Right ventricle myocardium inferior (tissue), 1 donor: ENCODE data around the gene MED1. TPM values are rescaled to one million over a fixed set of nuclear protein-coding genes. Genes with fewer than 3 reads are reported as not detected.
"Not testable (repeated sequence)": the region's sequence is repeated elsewhere in the genome, so short reads cannot be mapped to it uniquely, and the experiment has no call there.

Experiments used
- ATAC-seq: fragments of 200-7000 bp; cut with Tn5 transposase; one replicate; pipeline ENCODE4 v1.9.1; 2020; ENCODE audit warnings: mild to moderate bottlenecking, moderate library complexity
- DNase-seq: peaks from one replicate; pipeline ENCODE4 v3.0.0; 2021; ENCODE audit errors: missing footprints
- intact Hi-C: fragments of 100-400 bp; cut with DNase I; formaldehyde crosslinking; loops from one replicate; pipeline ENCODE4 v1.11.0; 2022
- long read RNA-seq: library from polyadenylated mRNA; unstranded; transcript quantifications from one replicate; pipeline ENCODE4 v2.0.0, GENCODE V29; 2021
- total RNA-seq: library from RNA; stranded (reverse); fragmentation: NEBNext Ultra II Directional; extraction: Animal tissue kit (Norgen Biotek cat#: 25700); gene quantifications from one replicate; pipeline ENCODE4 v1.2.1, GENCODE V29; 2021
- donor health status: DM: no; HTN: yes; CAD: no; lungs with severe emphysema.

MED1 gene, protein sequence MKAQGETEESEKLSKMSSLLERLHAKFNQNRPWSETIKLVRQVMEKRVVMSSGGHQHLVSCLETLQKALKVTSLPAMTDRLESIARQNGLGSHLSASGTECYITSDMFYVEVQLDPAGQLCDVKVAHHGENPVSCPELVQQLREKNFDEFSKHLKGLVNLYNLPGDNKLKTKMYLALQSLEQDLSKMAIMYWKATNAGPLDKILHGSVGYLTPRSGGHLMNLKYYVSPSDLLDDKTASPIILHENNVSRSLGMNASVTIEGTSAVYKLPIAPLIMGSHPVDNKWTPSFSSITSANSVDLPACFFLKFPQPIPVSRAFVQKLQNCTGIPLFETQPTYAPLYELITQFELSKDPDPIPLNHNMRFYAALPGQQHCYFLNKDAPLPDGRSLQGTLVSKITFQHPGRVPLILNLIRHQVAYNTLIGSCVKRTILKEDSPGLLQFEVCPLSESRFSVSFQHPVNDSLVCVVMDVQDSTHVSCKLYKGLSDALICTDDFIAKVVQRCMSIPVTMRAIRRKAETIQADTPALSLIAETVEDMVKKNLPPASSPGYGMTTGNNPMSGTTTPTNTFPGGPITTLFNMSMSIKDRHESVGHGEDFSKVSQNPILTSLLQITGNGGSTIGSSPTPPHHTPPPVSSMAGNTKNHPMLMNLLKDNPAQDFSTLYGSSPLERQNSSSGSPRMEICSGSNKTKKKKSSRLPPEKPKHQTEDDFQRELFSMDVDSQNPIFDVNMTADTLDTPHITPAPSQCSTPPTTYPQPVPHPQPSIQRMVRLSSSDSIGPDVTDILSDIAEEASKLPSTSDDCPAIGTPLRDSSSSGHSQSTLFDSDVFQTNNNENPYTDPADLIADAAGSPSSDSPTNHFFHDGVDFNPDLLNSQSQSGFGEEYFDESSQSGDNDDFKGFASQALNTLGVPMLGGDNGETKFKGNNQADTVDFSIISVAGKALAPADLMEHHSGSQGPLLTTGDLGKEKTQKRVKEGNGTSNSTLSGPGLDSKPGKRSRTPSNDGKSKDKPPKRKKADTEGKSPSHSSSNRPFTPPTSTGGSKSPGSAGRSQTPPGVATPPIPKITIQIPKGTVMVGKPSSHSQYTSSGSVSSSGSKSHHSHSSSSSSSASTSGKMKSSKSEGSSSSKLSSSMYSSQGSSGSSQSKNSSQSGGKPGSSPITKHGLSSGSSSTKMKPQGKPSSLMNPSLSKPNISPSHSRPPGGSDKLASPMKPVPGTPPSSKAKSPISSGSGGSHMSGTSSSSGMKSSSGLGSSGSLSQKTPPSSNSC (N-terminal part only)
- total RNA-seq, result 22.1 TPM
- long read RNA-seq, partial matches to known transcripts, result 0 of 1 reads
- long read RNA-seq, other reads (novel, unspliced or antisense), result 1 of 1 reads

DNA sequence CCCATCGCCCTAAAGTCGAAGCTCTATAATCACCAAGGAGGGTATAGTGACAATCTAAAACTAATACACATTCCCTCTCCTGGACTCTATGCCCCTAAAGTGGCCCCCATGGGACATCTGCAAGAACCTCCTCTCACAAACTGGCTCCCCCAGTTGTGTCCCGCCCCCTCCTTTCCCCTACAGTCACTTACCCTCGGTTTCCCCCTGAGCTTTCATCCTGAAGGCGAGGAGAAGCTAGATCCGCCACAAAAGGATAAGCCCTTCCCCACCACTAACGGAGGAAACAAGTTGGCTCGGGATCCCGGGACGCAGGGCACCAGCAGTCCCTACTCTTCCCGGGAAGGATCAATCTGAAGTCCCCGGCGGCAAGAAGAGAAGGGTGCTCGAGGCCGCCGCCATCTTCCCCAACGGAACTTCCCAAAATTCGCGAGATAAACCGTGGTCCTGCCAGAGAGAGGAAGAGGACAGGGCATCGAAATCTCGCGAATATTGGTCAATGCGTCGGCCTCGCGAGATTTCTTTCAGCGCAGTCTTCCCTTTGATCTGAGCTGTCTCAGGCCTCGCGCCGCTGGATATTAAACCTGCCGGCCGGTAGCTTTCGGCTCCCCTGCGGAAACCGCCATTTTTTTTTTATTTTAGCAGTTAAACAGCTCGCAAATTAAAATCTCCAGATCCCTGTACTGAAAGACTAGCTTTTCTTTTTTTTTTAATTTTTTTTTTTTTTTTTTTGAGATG is at the start of gene MED1:
TSS of gene MED1 (minus strand) at position 417 of the 735 bp plus-strand sequence. CDS start at position 216, 201 bp downstream.
- intact Hi-C loops, result no loop called here
- ATAC-seq (peak; percentile 98), DNase-seq (peak; percentile 96)

DNA sequence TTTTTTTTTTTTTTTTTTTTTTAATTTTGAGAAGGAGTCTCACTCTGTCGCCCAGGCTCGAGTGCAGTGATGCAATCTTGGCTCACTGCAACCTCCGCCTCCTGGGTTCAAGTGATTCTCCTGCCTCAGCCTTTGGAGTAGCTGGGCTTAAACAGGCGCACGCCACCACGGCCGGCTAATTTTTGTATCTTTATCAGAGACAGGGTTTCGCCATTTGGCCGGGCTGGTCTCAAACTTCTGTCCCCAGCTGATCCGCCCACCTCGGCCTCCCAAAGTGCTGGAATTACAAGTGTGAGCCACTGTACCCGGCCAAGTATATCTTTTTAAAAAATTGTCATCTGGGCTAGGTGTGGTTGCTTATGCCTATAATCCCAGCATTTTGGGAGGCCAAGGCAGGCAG is 45.9 kb upstream of the MED1 start:
- DNase-seq, ATAC-seq, intact Hi-C loops: not testable (repeated sequence)

DNA sequence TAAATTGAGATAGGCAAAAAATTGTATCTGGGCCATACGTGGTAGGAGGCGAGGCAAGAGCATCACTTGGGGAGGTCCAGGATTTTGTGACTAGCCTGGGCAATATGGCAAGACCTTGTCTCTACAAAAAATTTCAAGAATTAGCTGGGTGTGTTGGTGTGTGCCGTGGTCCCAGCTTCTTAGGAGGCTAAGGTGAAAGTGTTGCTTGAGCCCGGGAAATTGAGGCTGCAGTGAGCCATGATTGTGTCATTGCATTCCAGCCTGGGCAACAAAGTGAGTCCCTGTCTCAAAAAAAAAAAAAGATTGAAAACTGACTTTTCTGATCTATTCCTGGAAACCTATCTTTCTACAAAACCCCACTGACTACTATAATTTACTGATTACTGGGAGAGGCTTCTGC is 36.9 kb upstream of the MED1 start:
- intact Hi-C loops, result no loop called here
- DNase-seq, result no peak
- no peak for ATAC-seq

DNA sequence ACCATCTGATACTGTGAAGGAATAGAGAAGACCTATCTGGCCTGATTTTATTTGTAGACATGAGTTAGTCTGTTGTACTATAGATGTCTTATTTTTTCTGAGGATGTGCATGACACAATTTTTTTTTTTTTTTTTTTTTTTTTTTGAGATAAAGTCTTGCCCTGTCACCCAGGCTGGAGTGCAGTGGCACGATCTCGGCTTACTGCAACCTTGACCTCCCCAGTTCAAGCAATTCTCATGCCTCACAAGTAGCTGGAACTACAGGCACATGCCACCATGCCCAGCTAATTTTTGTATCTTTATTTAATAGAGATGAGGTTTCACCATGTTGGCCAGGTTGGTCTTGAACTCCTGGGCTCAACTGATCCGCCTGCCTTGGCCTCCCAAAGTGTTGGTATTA is 36.4 kb upstream of the MED1 start:
- intact Hi-C loops, DNase-seq: not testable (repeated sequence)

DNA sequence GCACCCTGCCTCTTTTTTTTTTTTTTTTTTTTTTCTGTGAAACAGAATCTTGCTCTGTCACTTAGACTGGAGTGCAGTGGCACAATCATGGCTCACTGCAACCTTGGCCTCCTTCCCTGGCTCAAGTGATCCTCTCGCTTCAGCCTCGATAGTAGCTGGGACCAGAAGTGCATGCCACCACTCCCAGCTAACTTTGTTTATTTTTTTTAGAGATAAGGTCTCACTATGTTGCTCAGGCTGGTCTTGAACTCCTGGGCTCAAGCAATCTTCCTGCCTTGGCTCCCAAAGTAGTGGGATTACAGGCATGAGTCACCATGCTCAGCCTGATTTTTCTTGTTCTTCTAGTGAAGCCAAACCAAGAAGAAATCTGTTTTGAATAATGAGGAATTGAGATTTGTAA is 35.2 kb upstream of the MED1 start:
- intact Hi-C loops, result no loop called here
- ATAC-seq (no peak), DNase-seq (no peak)

More for the DNA sequence above, 36.4 kb upstream of the MED1 start:
- ATAC-seq, result not testable (repeated sequence)

DNA sequence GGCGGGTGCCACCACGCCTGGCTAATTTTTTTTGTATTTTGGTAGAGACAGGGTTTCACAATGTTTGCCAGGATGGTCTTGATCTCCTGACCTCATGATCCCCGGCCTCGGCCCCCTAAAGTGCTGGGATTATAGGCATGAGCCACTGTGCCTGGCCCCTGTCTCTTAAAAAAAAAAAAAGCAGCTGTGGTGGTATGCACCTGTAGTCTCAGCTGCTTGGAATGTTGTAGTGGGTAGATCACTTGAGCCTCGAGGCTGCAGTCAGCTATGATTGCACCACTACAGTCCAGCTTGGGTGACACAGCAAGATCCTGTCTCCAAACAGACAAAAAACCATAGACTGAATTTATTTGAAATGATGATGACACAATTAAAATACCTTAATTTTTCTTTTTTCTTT is 34.5 kb upstream of the MED1 start:
- ATAC-seq (no peak), DNase-seq (no peak)
- intact Hi-C loops, result no loop called here

DNA sequence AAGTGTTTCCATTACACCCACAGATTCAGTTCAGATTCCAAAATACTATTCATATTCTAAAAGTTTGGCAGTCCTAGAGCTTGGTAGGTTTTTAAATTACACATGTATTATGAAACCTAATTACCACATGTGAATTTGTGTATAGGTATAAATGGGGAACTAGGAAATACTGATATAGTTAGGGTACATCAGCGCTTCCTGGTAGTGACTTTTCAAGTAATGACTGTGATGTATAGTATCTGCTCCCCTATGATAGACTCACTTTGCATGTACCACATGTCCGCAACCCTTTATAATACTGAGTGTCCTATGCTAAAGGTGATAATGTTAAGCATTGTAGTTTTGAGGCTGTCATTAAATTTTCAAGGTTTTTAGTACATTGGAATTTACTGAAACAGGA is 33.1 kb upstream of the MED1 start:
- DNase-seq (no peak), ATAC-seq (no peak)
- intact Hi-C loops, result no loop called here

DNA sequence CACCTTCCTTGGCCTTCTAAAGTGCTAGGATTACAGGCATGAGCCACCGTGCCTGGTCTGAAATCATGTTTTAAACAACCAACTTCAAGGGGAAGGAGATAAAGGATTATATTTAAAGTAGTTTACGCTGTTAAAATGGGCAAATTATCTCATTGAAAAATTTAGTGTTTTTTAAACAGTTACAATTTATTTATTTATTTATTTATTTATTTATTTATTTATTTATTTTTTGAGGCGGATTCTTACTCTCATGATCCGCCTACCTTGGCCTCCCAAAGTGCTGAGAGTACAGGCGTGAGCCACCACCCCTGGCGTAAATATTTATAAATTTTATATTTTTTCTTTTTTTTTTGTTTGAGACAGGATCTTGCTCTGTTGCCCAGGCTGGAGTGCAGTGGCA is 32.4 kb upstream of the MED1 start:
- no peak for ATAC-seq
- no peak for DNase-seq
- intact Hi-C loops, result no loop called here

DNA sequence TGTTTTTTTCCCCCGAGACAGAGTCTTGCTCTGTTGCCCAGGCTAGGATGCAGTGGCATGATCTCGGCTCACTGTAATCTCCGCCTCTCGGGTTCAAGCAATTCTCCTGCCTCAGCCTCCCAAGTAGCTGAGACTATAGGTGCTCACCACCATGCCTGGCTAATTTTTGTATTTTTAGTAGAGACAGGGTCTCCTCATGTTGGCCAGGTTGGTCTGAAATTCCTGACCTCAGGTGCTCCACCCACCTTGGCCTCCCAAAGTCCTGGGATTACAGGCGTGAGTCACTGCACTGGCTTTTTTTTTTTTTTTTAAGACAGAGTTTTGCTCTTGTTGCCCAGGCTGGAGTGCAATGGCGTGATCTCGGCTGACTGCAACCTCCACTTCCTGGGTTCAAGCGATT is 28.6 kb upstream of the MED1 start:
- intact Hi-C loops, ATAC-seq, DNase-seq: not testable (repeated sequence)

DNA sequence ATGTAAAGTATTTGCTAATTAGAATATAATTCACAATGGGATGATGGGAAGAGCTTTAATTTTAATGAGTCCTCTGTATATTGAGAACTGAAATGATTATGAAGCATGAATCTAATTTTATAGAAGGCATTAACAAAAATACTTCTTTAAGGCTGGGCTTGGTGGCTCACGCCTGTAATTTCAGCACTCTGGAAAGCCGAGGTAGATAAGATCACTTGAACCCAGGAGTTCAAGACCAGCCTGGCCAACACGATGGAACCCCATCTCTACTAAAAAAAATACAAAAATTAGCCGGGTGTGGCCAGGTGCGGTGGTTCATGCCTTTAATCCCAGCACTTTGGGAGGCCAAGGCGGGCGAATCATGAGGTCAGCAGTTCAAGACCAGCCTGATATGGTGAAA is 22.2 kb upstream of the MED1 start:
- DNase-seq (no peak), ATAC-seq (no peak)
- intact Hi-C loops, result no loop called here

DNA sequence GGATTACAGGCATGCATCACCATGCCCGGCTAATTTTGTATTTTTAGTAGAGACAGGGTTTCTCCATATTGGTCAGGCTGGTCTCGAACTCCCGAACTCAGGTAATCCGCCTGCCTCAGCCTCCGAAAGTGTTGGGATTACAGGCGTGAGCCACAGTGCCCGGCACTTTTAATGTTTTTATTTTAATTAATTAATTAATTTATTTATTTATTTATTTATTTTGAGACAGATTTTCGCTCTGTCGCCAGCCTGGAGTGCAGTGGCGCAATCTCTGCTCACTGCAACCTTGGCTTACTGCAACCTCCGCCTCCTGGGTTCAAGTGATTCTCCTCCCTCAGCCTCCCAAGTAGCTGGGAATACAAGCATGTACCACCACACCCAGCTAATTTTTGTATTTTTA is 17.5 kb upstream of the MED1 start:
- ATAC-seq, intact Hi-C loops, DNase-seq: not testable (repeated sequence)

DNA sequence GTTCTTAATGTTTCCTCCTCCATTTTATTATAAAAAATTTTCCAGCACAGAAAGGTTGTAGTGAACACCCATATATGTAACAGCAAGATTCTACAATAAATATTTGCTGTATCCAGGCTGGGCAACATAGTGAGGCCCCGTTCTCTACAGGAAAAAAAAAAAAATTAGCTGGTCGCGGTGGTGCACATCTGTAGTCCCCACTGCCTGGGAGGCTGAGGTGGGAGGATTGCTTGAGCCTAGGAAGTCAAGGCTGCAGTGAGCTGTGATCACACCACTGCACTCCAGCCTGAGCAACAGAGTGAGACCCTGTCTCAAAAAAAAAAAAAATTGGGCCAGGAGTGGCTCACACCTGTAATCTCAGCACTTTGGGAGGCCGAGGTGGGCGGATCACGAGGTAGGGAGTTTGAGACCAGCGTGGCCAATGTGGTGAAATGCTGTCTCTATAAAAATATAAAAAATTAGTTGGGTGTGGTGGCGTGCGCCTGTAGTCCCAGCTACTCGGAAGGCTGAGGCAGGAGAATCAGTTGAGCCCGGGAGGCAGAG is 13.6 kb upstream of the MED1 start:
- not testable (repeated sequence) for DNase-seq, ATAC-seq
- intact Hi-C loops, result loop anchor here (5.0 kb wide), 1 partner anchor 62 kb away; the partner anchor contains the start of gene FBXL20

DNA sequence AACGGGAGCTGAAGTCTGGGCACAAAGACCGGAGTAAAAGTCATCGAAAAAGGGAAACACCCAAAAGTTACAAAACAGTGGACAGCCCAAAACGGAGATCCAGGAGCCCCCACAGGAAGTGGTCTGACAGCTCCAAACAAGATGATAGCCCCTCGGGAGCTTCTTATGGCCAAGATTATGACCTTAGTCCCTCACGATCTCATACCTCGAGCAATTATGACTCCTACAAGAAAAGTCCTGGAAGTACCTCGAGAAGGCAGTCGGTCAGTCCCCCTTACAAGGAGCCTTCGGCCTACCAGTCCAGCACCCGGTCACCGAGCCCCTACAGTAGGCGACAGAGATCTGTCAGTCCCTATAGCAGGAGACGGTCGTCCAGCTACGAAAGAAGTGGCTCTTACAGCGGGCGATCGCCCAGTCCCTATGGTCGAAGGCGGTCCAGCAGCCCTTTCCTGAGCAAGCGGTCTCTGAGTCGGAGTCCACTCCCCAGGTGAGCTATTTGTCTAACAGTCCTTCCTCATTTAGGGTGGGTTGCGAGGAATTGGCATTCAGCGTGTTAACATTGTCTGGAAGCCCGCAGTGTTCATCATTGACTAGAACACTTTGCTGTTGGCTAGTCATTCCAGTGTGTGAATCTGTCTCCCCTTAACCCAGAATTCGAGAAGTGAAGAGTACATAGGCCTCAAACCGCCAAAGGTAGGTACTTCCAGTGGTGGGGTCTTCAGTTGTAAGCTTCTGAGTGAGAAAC is 11.7 kb upstream of the MED1 start:
- intact Hi-C loops, result loop anchor here (5.0 kb wide), 1 partner anchor 61 kb away; the partner anchor contains the start of gene FBXL20
- ATAC-seq (no peak), DNase-seq (no peak)

DNA sequence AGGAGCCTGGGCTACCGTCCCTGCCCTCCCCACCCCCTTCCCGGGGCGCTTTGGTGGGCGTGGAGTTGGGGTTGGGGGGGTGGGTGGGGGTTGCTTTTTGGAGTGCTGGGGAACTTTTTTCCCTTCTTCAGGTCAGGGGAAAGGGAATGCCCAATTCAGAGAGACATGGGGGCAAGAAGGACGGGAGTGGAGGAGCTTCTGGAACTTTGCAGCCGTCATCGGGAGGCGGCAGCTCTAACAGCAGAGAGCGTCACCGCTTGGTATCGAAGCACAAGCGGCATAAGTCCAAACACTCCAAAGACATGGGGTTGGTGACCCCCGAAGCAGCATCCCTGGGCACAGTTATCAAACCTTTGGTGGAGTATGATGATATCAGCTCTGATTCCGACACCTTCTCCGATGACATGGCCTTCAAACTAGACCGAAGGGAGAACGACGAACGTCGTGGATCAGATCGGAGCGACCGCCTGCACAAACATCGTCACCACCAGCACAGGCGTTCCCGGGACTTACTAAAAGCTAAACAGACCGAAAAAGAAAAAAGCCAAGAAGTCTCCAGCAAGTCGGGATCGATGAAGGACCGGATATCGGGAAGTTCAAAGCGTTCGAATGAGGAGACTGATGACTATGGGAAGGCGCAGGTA is 11.0 kb upstream of the MED1 start:
- peak; percentile 32 for ATAC-seq
- intact Hi-C loops, result loop anchor here (5.0 kb wide), 1 partner anchor 60 kb away; the partner anchor contains the start of gene FBXL20
- no peak for DNase-seq

DNA sequence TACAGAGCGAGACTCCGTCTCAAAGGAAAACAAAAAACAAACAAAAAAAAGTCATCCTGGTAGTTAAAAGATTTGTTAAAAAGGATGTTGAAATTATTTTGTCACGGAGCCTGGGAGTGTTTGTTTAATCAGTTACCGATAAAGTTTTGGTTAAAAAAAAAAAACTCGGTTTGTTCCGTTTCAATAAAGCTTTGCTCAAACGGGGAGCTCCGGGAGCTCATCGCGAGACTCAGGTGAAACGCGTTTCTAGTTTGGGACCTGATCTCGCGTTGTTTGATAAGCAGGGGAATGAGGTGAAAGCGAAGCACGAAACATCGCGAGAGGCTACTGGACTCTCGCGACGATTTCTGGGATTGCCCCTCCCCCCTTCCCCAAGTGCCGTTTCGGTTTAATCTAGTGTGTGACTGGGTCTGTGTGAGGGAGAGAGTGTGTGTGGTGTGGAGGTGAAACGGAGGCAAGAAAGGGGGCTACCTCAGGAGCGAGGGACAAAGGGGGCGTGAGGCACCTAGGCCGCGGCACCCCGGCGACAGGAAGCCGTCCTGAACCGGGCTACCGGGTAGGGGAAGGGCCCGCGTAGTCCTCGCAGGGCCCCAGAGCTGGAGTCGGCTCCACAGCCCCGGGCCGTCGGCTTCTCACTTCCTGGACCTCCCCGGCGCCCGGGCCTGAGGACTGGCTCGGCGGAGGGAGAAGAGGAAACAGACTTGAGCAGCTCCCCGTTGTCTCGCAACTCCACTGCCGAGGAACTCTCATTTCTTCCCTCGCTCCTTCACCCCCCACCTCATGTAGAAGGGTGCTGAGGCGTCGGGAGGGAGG is 10.3 kb upstream of the MED1 start, which contains the start of gene CDK12:
TSS of gene CDK12 (plus strand) at position 374 of the 813 bp plus-strand sequence. CDS start 586 bp downstream, outside the sequence.
- intact Hi-C loops, result loop anchor here (5.0 kb wide), 1 partner anchor 59 kb away; the partner anchor contains the start of gene FBXL20
- peak; percentile 94 for ATAC-seq
- peak; percentile 93 for DNase-seq
